Natural killer cell (primary cell): ENCODE data around the gene SPIN2A. TPM values are rescaled to one million over a fixed set of nuclear protein-coding genes. Genes with fewer than 3 reads are reported as not detected.
"Not testable (repeated sequence)": the region's sequence is repeated elsewhere in the genome, so short reads cannot be mapped to it uniquely, and the experiment has no call there.

Source experiments
- ATAC-seq, 3 donors: fragments of 150-1000 bp in 2 of 3; fragments of 200-7000 bp in 1 of 3; cut with Tn5 transposase; 1 replicate in 1 of 3; 2 replicates in 2 of 3; pipeline ENCODE4 v1.10.0; 2021; ENCODE audit warnings: mild to moderate bottlenecking in 2 of 3, moderate library complexity in 2 of 3
- DNase-seq, 2 donors: peaks; one replicate each; pipeline versions ENCODE4 v3.0.0 to v3.0.0-alpha.2; 2013 to 2021; ENCODE audit warnings: mixed read lengths in 1 of 2
- H3K27ac ChIP-seq: one replicate; pipeline ENCODE4 v1.5.1; 2013; ENCODE audit warnings: mild to moderate bottlenecking, low read length
- H3K27me3 ChIP-seq: one replicate; pipeline ENCODE4 v1.6.1; 2013; ENCODE audit warnings: low read length; ENCODE audit not compliant: control insufficient read depth, insufficient read depth
- H3K36me3 ChIP-seq: one replicate; pipeline ENCODE4 v1.6.1; 2013; ENCODE audit warnings: low read length; ENCODE audit not compliant: control insufficient read depth, insufficient read depth
- H3K4me1 ChIP-seq: one replicate; pipeline ENCODE4 v1.6.1; 2013; ENCODE audit warnings: low read length; ENCODE audit not compliant: control insufficient read depth, insufficient read depth
- H3K4me3 ChIP-seq: one replicate; pipeline ENCODE4 v1.5.1; 2013; ENCODE audit warnings: low read length
- H3K9me3 ChIP-seq: one replicate; pipeline ENCODE4 v1.6.1; 2013; ENCODE audit warnings: low read length; ENCODE audit not compliant: control insufficient read depth, insufficient read depth
- H3K27ac Mint-ChIP-seq, 2 donors: one replicate each; pipeline ENCODE4 v1.8.0; 2022; ENCODE audit warnings: mild to moderate bottlenecking in 2 of 2, mixed read lengths in 2 of 2, moderate library complexity in 1 of 2
- H3K27me3 Mint-ChIP-seq, 2 donors: one replicate each; pipeline ENCODE4 v1.8.0; 2022; ENCODE audit warnings: low read depth in 2 of 2, mixed read lengths in 2 of 2
- H3K36me3 Mint-ChIP-seq: one replicate; pipeline ENCODE4 v1.8.0; 2022; ENCODE audit warnings: mixed read lengths
- H3K4me1 Mint-ChIP-seq, 2 donors: one replicate each; pipeline ENCODE4 v1.8.0; 2022; ENCODE audit warnings: mixed read lengths in 2 of 2
- H3K4me3 Mint-ChIP-seq: one replicate; pipeline ENCODE4 v1.8.0; 2022; ENCODE audit warnings: mild to moderate bottlenecking, moderate library complexity, mixed read lengths
- H3K9me3 Mint-ChIP-seq, 2 donors: one replicate each; pipeline ENCODE4 v1.8.0; 2022; ENCODE audit warnings: mixed read lengths in 2 of 2
- CTCF ChIP-seq: fragments of 200-600 bp; IDR thresholded peaks from one replicate; pipeline ENCODE4 v1.8.0; 2022; ENCODE audit warnings: antibody characterized with exemption
- WGBS: methylation state at CpG from one replicate; pipeline ENCODE4 v1.1.7; 2013; ENCODE audit warnings: missing lambda C conversion rate; ENCODE audit not compliant: insufficient coverage; 5-methylcytosine and 5-hydroxymethylcytosine counted together
- intact Hi-C: fragments of 100-400 bp; cut with micrococcal nuclease; formaldehyde crosslinking; loops from one replicate; pipeline ENCODE4 v1.14.2; 2022
- total RNA-seq, 4 donors: library from RNA; stranded (reverse); fragments of 120-200 nt in 1 of 4; gene quantifications; one replicate each; pipeline versions ENCODE4 v1.2.3 to v1.2.4, GENCODE V29; 2013 to 2022

Gene SPIN2A
- 1 to 10 TPM in 2 of 3 donors, under 1 TPM in 1; 0.43 to 1.4 (median 1.3) TPM for total RNA-seq
- 0.61 TPM for total RNA-seq (2013)

- DNase-seq, H3K4me1 Mint-ChIP-seq, H3K4me1 ChIP-seq, ATAC-seq, H3K9me3 Mint-ChIP-seq, H3K4me3 Mint-ChIP-seq, H3K36me3 ChIP-seq, intact Hi-C loops, H3K36me3 Mint-ChIP-seq, H3K27ac Mint-ChIP-seq, H3K27me3 ChIP-seq, H3K27ac ChIP-seq, H3K4me3 ChIP-seq, H3K9me3 ChIP-seq, H3K27me3 Mint-ChIP-seq: not testable (repeated sequence)
- 94% methylated on average over 26 of the region's 27 CpGs for WGBS
Observed at GRCh38 chrX:57137073-57137472, at the start of gene SPIN2A. Gene SPIN2A, minus strand, starts transcription at chrX:57137397. Its CDS starts 800 bp downstream, at chrX:57136597.

- Histone ChIP-seq H3K27me3 (no peaks in the 10 kb centered on the region), H3K27ac (no peak overlapping the region), H3K4me3 (no peak overlapping the region), H3K36me3 (no peaks in the 10 kb centered on the region), H3K9me3 (peaks cover 4% of the 10 kb centered on the region), H3K4me1 (no peaks in the 10 kb centered on the region)
- intact Hi-C loops, result no loop called here
- Mint-ChIP-seq H3K4me1 (no peaks in the 10 kb centered on the region), H3K27me3 (peaks cover 0 to 11% of the 10 kb centered on the region in 2 donors), H3K27ac (no peak overlapping the region), H3K9me3 (peaks cover 0 to 17% of the 10 kb centered on the region in 2 donors), H3K4me3 (no peak overlapping the region), H3K36me3 (peaks cover 8% of the 10 kb centered on the region)
- no peak for DNase-seq
- no peak for TF ChIP-seq CTCF
- no peak for ATAC-seq
Observed at GRCh38 chrX:57178605-57179004, 41.4 kb upstream of the SPIN2A start.

GRCh38 chrX:57177070-57177469 lies 39.9 kb upstream of the SPIN2A start:
- H3K4me3 ChIP-seq, result no peak overlapping the region
- H3K4me1 ChIP-seq, result no peaks in the 10 kb centered on the region
- intact Hi-C loops, result no loop called here
- no peaks in the 10 kb centered on the region for H3K27me3 ChIP-seq
- H3K27me3 Mint-ChIP-seq, result peaks cover 0 to 11% of the 10 kb centered on the region in 2 donors
- peaks cover 0 to 14% of the 10 kb centered on the region in 2 donors for H3K9me3 Mint-ChIP-seq
- no peak for ATAC-seq
- H3K36me3 Mint-ChIP-seq, result peaks cover 8% of the 10 kb centered on the region
- peaks cover 4% of the 10 kb centered on the region for H3K9me3 ChIP-seq
- no peak for TF ChIP-seq CTCF
- no peaks in the 10 kb centered on the region for H3K4me1 Mint-ChIP-seq
- no peak for DNase-seq
- no peak overlapping the region for H3K27ac Mint-ChIP-seq
- no peak overlapping the region for H3K4me3 Mint-ChIP-seq
- WGBS, result no CpG with 5 or more reads among the region's 1 CpG
- H3K36me3 ChIP-seq, result no peaks in the 10 kb centered on the region
- no peak overlapping the region for H3K27ac ChIP-seq

GRCh38 chrX:57172544-57172943 lies 35.3 kb upstream of the SPIN2A start:
- Mint-ChIP-seq H3K27ac (no peak overlapping the region), H3K27me3 (peaks cover 0 to 11% of the 10 kb centered on the region in 2 donors), H3K9me3 (no peaks in the 10 kb centered on the region), H3K36me3 (no peaks in the 10 kb centered on the region), H3K4me1 (no peaks in the 10 kb centered on the region), H3K4me3 (no peak overlapping the region)
- Histone ChIP-seq H3K36me3 (no peaks in the 10 kb centered on the region), H3K27ac (no peak overlapping the region), H3K27me3 (no peaks in the 10 kb centered on the region), H3K4me1 (no peaks in the 10 kb centered on the region), H3K4me3 (no peak overlapping the region), H3K9me3 (no peaks in the 10 kb centered on the region)
- WGBS, result 93% methylated on average over 4 of the region's 6 CpGs
- TF ChIP-seq CTCF, result no peak
- intact Hi-C loops, result no loop called here
- no peak for DNase-seq
- ATAC-seq, result no peak
